Measurements from ENCODE around the gene SNX3. TPM values are rescaled to one million over a fixed set of nuclear protein-coding genes. Genes with fewer than 3 reads are reported as not detected.

SNX3 gene
- total and polyA plus RNA-seq, 2 donors (not counting 1 experiment from before 2014, with no cell fraction given): 96.0 to 130 TPM

DNA sequence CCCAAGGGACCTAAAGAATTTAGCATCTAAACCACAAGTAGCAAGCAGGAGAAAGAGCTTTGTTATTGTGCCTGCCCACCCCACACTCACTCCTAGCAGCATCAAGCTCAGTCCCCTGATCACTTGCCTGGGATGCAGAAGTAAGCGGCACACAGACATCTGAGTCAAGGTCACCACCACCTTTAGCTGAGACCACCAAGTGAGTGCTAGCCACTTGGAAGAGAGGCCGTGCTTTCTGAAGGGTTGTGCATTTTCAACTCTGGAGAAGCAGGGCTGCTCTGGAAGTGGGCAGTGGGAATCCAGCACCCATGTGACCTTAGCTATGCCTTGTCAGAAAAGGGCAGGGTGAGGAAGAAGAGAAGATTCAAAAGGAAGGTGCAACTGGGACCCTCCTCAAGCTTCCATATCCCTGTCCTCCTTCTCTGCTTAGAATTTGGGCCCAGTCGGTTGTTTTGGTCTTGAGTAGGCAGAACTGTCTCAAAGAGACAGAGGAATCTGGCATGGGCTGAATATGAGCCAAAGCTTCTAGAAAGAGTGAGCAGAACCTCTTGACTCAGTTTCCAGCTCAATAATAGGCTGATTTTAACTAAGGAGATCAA, 88.8 kb downstream of the SNX3 start:
- H3K27me3 Mint-ChIP-seq: peaks cover 66% of the 10 kb centered on the region
- 50% methylated on average over 1 of the region's 3 CpGs for WGBS (ENCODE audit: insufficient coverage)
- Histone ChIP-seq H3K9ac (ENCODE audit: low read length) (no peak overlapping the region), H3K4me3 (ENCODE audit: control extremely low read depth in 1 of 5, extremely low read depth in 1 of 5, insufficient read depth in 1 of 5, low read depth in 2 of 5, low read length in 4 of 5) (no peak overlapping the region), H3K9me3 (ENCODE audit: control extremely low read depth in 1 of 3, control insufficient read depth in 2 of 3, insufficient read depth in 1 of 3, low read length in 2 of 3) (peaks cover 0 to 74% (median 10%) of the 10 kb centered on the region in 3 donors), H2AFZ (ENCODE audit: insufficient read depth, low read depth, low read length, poor library complexity, severe bottlenecking) (no peak overlapping the region), H3K36me3 (replicated peaks in 1 of 2; ENCODE audit: control extremely low read depth in 1 of 2, control insufficient read depth in 1 of 2, extremely low read depth in 1 of 2, insufficient read depth in 2 of 2, low read length in 1 of 2) (no peaks in the 10 kb centered on the region), H3K79me2 (ENCODE audit: control insufficient read depth, insufficient read depth, low read length) (no peaks in the 10 kb centered on the region), H3K4me2 (replicated peaks; ENCODE audit: low read depth, low read length, poor library complexity, severe bottlenecking) (no peak overlapping the region), H3K27ac (ENCODE audit: low read length in 2 of 2) (no peak overlapping the region), H3K4me1 (ENCODE audit: control insufficient read depth in 2 of 2, insufficient read depth in 2 of 2, low read length in 2 of 2) (peaks cover 54 to 79% of the 10 kb centered on the region in 2 donors), H3K27me3 (replicated peaks in 1 of 4; ENCODE audit: control extremely low read depth in 1 of 4, control insufficient read depth in 3 of 4, insufficient read depth in 4 of 4, low read length in 3 of 4) (peaks cover 3 to 97% (median 85%) of the 10 kb centered on the region in 4 experiments), H4K20me1 (ENCODE audit: control insufficient read depth, insufficient read depth, low read length, poor library complexity, severe bottlenecking) (peaks cover 6% of the 10 kb centered on the region)
- no peak for ATAC-seq (ENCODE audit: low read depth)
- intact Hi-C loops (cut with micrococcal nuclease): loop anchor here (2.0 kb wide), 2 partner anchors 13 to 57 kb away; no protein-coding TSS in a partner anchor
- TF ChIP-seq EZH2 (IDR thresholded peaks at IDR 0.05; ENCODE audit: borderline replicate concordance, insufficient read depth, low read depth, low read length, poor library complexity, severe bottlenecking): no peak
- TF ChIP-seq, protein P1, sequence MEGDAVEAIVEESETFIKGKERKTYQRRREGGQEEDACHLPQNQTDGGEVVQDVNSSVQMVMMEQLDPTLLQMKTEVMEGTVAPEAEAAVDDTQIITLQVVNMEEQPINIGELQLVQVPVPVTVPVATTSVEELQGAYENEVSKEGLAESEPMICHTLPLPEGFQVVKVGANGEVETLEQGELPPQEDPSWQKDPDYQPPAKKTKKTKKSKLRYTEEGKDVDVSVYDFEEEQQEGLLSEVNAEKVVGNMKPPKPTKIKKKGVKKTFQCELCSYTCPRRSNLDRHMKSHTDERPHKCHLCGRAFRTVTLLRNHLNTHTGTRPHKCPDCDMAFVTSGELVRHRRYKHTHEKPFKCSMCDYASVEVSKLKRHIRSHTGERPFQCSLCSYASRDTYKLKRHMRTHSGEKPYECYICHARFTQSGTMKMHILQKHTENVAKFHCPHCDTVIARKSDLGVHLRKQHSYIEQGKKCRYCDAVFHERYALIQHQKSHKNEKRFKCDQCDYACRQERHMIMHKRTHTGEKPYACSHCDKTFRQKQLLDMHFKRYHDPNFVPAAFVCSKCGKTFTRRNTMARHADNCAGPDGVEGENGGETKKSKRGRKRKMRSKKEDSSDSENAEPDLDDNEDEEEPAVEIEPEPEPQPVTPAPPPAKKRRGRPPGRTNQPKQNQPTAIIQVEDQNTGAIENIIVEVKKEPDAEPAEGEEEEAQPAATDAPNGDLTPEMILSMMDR (IDR thresholded peaks at IDR 0.05): no peak
- H3K4me1 Mint-ChIP-seq: peaks cover 51% of the 10 kb centered on the region
- no peak overlapping the region for H3K4me3 Mint-ChIP-seq
- ChIA-PET CTCF (no interaction called here), POLR2A (no interaction called here)
- H3K9me3 Mint-ChIP-seq (ENCODE audit: insufficient read depth): no peaks in the 10 kb centered on the region
- DNase-seq: peak; percentile 20
- H3K27ac Mint-ChIP-seq: no peak overlapping the region

DNA sequence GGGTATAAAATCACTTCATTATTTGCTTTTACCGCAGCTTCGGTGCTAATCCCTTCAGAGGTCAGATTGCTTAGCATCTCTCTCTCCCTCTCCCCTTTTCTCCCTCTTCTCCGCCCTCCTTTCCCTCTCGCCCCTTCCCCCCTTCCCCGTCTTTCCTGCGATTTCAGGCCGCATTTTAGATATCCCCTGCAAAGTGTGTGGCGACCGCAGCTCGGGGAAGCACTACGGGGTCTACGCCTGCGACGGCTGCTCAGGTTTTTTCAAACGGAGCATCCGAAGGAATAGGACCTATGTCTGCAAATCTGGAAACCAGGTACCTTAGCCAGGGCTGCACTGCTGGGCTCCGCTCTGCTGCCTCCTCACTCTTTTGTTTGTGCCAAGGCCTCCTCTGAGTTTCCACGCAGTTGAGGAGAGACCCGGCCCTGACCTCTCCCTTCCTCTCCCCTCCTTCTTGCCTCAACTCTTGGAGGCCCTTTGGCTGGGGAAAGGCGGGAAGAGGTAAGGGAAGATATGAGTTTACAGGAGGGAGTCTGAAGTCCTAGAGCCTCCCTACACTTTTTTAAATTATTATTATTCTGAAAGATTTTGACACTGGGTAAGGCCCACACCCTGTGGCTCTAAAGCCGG, 89.4 kb downstream of the SNX3 start:
- no peak for ATAC-seq (ENCODE audit: low read depth)
- H3K4me1 ChIP-seq (ENCODE audit: control insufficient read depth in 2 of 2, insufficient read depth in 2 of 2, low read length in 2 of 2): peaks cover 59 to 80% of the 10 kb centered on the region in 2 donors
- ChIA-PET CTCF (interaction anchor here (3.4 kb wide), 1 partner anchor 321 kb away, joined by 13 read pairs; no protein-coding TSS in a partner anchor), POLR2A (no interaction called here)
- Mint-ChIP-seq H3K27me3 (peaks cover 66% of the 10 kb centered on the region), H3K4me3 (no peak overlapping the region), H3K27ac (peak overlapping the region; percentile 35), H3K9me3 (ENCODE audit: insufficient read depth) (no peaks in the 10 kb centered on the region), H3K4me1 (peaks cover 54% of the 10 kb centered on the region)
- 15% methylated on average over 18 of the region's 21 CpGs for WGBS (ENCODE audit: insufficient coverage)
- peaks cover 12% of the 10 kb centered on the region for H4K20me1 ChIP-seq (ENCODE audit: control insufficient read depth, insufficient read depth, low read length, poor library complexity, severe bottlenecking)
- no peak overlapping the region for H3K27ac ChIP-seq (ENCODE audit: low read length in 2 of 2)
- no peak overlapping the region for H2AFZ ChIP-seq (ENCODE audit: insufficient read depth, low read depth, low read length, poor library complexity, severe bottlenecking)
- H3K79me2 ChIP-seq (ENCODE audit: control insufficient read depth, insufficient read depth, low read length): no peaks in the 10 kb centered on the region
- H3K27me3 ChIP-seq (replicated peaks in 1 of 4; ENCODE audit: control extremely low read depth in 1 of 4, control insufficient read depth in 3 of 4, insufficient read depth in 4 of 4, low read length in 3 of 4): peaks cover 3 to 95% (median 85%) of the 10 kb centered on the region in 4 experiments
- H3K4me3 ChIP-seq (ENCODE audit: control extremely low read depth in 1 of 5, extremely low read depth in 1 of 5, insufficient read depth in 1 of 5, low read depth in 2 of 5, low read length in 4 of 5): no peak overlapping the region
- H3K9me3 ChIP-seq (ENCODE audit: control extremely low read depth in 1 of 3, control insufficient read depth in 2 of 3, insufficient read depth in 1 of 3, low read length in 2 of 3): peaks cover 0 to 76% (median 10%) of the 10 kb centered on the region in 3 donors
- no peaks in the 10 kb centered on the region for H3K36me3 ChIP-seq (replicated peaks in 1 of 2; ENCODE audit: control extremely low read depth in 1 of 2, control insufficient read depth in 1 of 2, extremely low read depth in 1 of 2, insufficient read depth in 2 of 2, low read length in 1 of 2)
- intact Hi-C loops (cut with micrococcal nuclease): no loop called here
- no peak overlapping the region for H3K9ac ChIP-seq (ENCODE audit: low read length)
- TF ChIP-seq, protein P1 (IDR thresholded peaks at IDR 0.05): no peak
- TF ChIP-seq EZH2 (IDR thresholded peaks at IDR 0.05; ENCODE audit: borderline replicate concordance, insufficient read depth, low read depth, low read length, poor library complexity, severe bottlenecking): no peak
- DNase-seq: peak; percentile 39
- no peak overlapping the region for H3K4me2 ChIP-seq (replicated peaks; ENCODE audit: low read depth, low read length, poor library complexity, severe bottlenecking)

Data from B cell (primary cell).